Measurements from ENCODE around the gene SEPHS2. TPM values are rescaled to one million over a fixed set of nuclear protein-coding genes. Genes with fewer than 3 reads are reported as not detected.
"Not testable (repeated sequence)": the region's sequence is repeated elsewhere in the genome, so short reads cannot be mapped to it uniquely, and the experiment has no call there.

The SEPHS2 gene
- total and polyA plus RNA-seq, 5 donors = 29.4 to 41.1 (median 36.3) TPM

DNA sequence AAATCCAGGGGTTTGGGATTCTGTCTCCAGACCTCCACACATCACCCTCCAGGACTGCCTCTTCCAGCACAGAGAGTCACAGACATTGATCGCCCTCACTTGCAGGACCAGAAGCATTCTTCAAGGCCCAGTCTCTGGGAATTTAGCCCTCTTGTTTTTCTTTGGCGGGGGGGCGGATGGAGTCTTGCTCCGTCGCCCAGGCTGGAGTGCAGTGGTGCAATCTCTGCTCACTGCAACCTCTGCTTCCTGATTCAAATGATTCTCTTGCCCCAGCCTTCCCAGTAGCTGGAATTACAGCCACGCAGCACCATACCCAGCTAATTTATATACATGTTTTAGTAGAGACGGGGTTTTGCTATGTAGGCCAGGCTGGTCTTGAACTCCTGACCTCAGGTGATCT lies 18.4 kb upstream of the SEPHS2 start:
- Histone ChIP-seq H3K27me3 (ENCODE audit: control insufficient read depth, insufficient read depth) (no peaks in the 10 kb centered on the region), H3K9me3 (ENCODE audit: control insufficient read depth, low read length) (no peaks in the 10 kb centered on the region), H3K4me3 (ENCODE audit: low read length) (no peak overlapping the region), H3K4me1 (ENCODE audit: control insufficient read depth, insufficient read depth, low read length) (no peaks in the 10 kb centered on the region), H3K27ac (ENCODE audit: low read length) (no peak overlapping the region)
- 92% methylated on average over 7 of the region's 7 CpGs for WGBS
- DNase-seq (no peak), ATAC-seq (no peak)
- intact Hi-C loops (cut with DNase I) = no loop called here

DNA sequence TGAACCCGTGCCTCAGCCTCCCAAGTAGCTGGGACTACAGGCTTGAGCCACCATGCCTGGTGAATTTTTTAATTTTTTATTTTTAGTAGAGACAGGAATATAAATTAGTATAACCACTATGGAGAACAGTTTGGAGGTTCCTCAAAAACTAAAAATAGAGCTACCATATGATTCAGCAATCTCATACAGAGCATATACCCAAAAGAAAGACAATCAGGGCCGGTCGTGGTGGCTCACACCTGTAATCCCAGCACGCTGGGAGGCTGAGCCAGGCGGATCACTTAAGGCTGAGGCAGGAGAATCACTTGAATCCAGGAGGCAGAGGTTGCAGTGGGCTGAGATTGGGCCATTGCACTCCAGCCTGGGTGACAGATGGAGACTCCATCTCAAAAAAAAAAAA lies 15.8 kb upstream of the SEPHS2 start:
- H3K4me1 ChIP-seq (ENCODE audit: control insufficient read depth, insufficient read depth, low read length); H3K27ac ChIP-seq (ENCODE audit: low read length); H3K27me3 ChIP-seq (ENCODE audit: control insufficient read depth, insufficient read depth); DNase-seq; H3K4me3 ChIP-seq (ENCODE audit: low read length); ATAC-seq; intact Hi-C loops (cut with DNase I); H3K9me3 ChIP-seq (ENCODE audit: control insufficient read depth, low read length): not testable (repeated sequence)
- 80% methylated on average over 5 of the region's 5 CpGs for WGBS

DNA sequence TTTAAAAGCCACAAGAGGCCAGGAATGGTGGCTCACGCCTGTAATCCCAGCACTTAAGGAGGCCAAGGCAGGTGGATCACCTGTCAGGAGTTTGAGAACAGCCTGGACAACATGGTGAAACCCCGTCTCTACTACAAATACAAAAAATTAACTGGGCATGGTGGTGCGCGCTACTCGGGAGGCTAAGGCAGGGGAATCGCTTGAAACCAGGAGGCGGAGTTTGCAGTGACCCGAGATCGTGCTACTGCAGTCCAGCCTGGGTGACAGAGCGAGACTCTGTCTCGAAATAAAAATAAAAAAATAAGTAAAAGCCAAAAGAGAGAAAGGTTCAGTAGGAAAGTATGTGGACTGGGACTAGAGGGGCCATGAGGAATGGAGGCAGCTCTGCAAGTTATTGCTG lies 13.8 kb upstream of the SEPHS2 start:
- intact Hi-C loops (cut with DNase I) = no loop called here
- no peak overlapping the region for H3K27ac ChIP-seq (ENCODE audit: low read length)
- no peaks in the 10 kb centered on the region for H3K9me3 ChIP-seq (ENCODE audit: control insufficient read depth, low read length)
- no peaks in the 10 kb centered on the region for H3K27me3 ChIP-seq (ENCODE audit: control insufficient read depth, insufficient read depth)
- 84% methylated on average over 11 of the region's 11 CpGs for WGBS
- DNase-seq (peak in 1 of 3 donors; percentile 28), ATAC-seq (no peak)
- no peak overlapping the region for H3K4me3 ChIP-seq (ENCODE audit: low read length)
- no peaks in the 10 kb centered on the region for H3K4me1 ChIP-seq (ENCODE audit: control insufficient read depth, insufficient read depth, low read length)

- DNase-seq = peak in 2 of 3 donors; percentile 65 to 74
- Histone ChIP-seq H3K27ac (ENCODE audit: low read length) (no peak overlapping the region), H3K4me1 (ENCODE audit: control insufficient read depth, insufficient read depth, low read length) (no peaks in the 10 kb centered on the region), H3K9me3 (ENCODE audit: control insufficient read depth, low read length) (no peaks in the 10 kb centered on the region), H3K4me3 (ENCODE audit: low read length) (no peak overlapping the region), H3K27me3 (ENCODE audit: control insufficient read depth, insufficient read depth) (no peaks in the 10 kb centered on the region)
- WGBS = 73% methylated on average over 22 of the region's 22 CpGs
- intact Hi-C loops (cut with DNase I) = no loop called here
- ATAC-seq = peak; percentile 56 to 59
These were observed 13.1 kb upstream of the SEPHS2 start for GRCh38 chr16:30458561-30459394.

DNA sequence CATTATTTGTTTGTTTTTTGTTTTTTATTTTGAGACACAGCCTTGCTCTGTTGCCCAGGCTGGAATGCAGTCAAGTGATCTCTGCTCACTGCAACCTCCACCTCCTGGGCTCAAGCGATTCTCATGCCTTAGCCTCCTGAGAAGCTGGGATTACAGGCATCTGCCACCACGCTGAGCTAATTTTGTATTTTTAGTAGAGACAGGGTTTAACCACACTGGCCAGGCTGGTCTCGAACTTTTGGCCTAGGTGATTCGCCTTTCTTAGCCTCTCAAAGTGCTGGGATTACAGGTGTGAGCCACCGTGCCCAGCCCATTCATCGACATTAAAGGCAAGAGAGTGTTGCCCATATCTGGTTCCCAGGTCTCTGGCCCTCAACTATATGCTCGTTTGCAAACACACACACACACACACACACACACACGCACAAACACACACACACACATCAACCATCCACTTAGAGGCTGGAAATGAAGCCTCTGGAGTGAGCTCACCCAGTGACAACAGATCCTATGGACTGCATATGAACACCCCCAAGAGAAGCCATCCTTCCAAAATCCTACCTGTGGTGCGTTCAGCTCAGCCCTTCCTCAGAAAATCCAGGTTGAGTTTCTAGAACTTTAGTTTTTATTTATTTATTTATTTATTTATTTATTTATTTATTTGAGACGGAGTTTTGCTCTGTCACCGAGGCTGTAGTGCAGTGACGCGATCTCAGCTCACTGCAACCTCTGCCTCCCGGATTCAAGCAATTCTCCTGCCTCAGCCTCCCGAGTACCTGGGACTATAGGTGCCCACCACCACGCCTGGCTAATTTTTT lies 12.3 kb upstream of the SEPHS2 start:
- Histone ChIP-seq H3K9me3 (ENCODE audit: control insufficient read depth, low read length) (no peaks in the 10 kb centered on the region), H3K4me3 (ENCODE audit: low read length) (no peak overlapping the region), H3K27ac (ENCODE audit: low read length) (no peak overlapping the region), H3K27me3 (ENCODE audit: control insufficient read depth, insufficient read depth) (no peaks in the 10 kb centered on the region), H3K4me1 (ENCODE audit: control insufficient read depth, insufficient read depth, low read length) (no peaks in the 10 kb centered on the region)
- ATAC-seq (no peak), DNase-seq (no peak)
- WGBS = 89% methylated on average over 16 of the region's 16 CpGs
- intact Hi-C loops (cut with DNase I) = no loop called here

DNA sequence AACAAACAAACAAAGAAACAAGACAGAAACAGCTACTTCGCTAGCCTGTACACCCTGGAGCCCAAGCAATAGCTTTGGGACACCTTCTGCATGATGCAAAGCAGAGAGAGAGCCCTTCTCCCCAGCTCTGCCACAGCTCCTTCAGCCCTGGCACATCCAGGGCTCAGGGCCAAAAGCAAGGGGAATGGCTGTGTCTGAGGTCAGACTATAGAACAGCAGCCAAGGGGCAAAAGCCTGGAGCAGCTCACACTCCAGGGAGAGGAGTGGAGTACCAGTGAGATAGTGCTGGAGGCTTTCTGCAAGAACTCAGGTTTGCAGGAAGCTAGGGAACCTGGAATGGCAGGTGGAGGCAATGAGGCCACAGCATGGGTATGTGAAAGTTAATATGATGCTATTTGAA lies 11.6 kb upstream of the SEPHS2 start:
- WGBS = 92% methylated on average over 1 of the region's 1 CpG
- no peaks in the 10 kb centered on the region for H3K27me3 ChIP-seq (ENCODE audit: control insufficient read depth, insufficient read depth)
- no peak overlapping the region for H3K27ac ChIP-seq (ENCODE audit: low read length)
- peak in 1 of 3 donors; percentile 40 for DNase-seq
- peak; percentile 66 to 67 for ATAC-seq
- intact Hi-C loops (cut with DNase I) = no loop called here
- H3K4me1 ChIP-seq (ENCODE audit: control insufficient read depth, insufficient read depth, low read length) = no peaks in the 10 kb centered on the region
- H3K9me3 ChIP-seq (ENCODE audit: control insufficient read depth, low read length) = no peaks in the 10 kb centered on the region
- no peak overlapping the region for H3K4me3 ChIP-seq (ENCODE audit: low read length)

DNA sequence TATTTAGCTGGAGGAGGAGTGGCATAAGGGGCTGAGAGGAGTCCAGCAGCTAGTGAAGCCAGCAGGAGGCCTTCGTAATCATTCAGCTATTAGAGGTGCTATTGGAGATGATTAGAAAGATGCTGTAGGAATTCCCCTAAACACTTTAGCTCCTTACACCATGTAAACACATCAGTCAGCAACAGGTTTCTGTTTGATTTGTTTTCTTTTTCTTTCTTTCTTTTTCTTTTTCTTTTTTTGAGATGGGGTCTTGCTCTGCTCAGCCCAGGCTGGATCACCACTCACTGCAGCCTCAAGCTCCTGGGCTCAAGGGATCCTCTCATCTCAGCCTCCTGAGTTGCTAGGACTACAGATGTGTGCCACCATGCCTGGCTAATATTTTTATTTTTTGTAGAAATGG lies 10.6 kb upstream of the SEPHS2 start:
- no peak for DNase-seq
- no peaks in the 10 kb centered on the region for H3K27me3 ChIP-seq (ENCODE audit: control insufficient read depth, insufficient read depth)
- no peaks in the 10 kb centered on the region for H3K9me3 ChIP-seq (ENCODE audit: control insufficient read depth, low read length)
- 87% methylated on average over 1 of the region's 1 CpG for WGBS
- H3K4me3 ChIP-seq (ENCODE audit: low read length) = no peak overlapping the region
- ATAC-seq = no peak
- no peaks in the 10 kb centered on the region for H3K4me1 ChIP-seq (ENCODE audit: control insufficient read depth, insufficient read depth, low read length)
- H3K27ac ChIP-seq (ENCODE audit: low read length) = no peak overlapping the region
- intact Hi-C loops (cut with DNase I) = no loop called here

GRCh38 chr16:30452709-30453580 lies 7.3 kb upstream of the SEPHS2 start:
- intact Hi-C loops (cut with DNase I); ATAC-seq: not testable (repeated sequence)
- WGBS = 66% methylated on average over 20 of the region's 20 CpGs

DNA sequence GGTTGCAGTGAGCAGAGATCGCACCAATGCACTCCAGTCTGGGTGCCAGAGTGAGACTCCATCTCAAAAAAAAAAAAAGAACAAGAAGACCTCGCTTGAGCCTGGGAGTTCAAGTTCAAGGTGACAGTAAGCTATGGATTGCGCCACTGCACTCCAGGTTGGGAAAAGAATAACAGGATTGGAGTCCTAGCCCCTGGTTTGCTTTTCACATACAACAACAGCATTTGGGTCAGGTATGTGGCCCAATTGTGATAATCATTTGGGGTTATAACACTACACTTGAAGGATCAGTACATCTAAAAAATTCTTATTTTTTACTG lies 3.4 kb upstream of the SEPHS2 start:
- WGBS = 93% methylated on average over 3 of the region's 3 CpGs
- Histone ChIP-seq H3K4me1 (ENCODE audit: control insufficient read depth, insufficient read depth, low read length) (peaks cover 2% of the 10 kb centered on the region), H3K27me3 (ENCODE audit: control insufficient read depth, insufficient read depth) (no peaks in the 10 kb centered on the region), H3K4me3 (ENCODE audit: low read length) (no peak overlapping the region), H3K27ac (ENCODE audit: low read length) (no peak overlapping the region), H3K9me3 (ENCODE audit: control insufficient read depth, low read length) (no peaks in the 10 kb centered on the region)
- intact Hi-C loops (cut with DNase I) = loop anchor here (10.0 kb wide), 4 partner anchors 76 to 166 kb away; partner anchors contain the start of genes ZNF689 (in 1 of the 4), ZNF747 (in 1 of the 4) and ZNF768 (in 1 of the 4)
- ATAC-seq (no peak), DNase-seq (no peak)

More at GRCh38 chr16:30452709-30453580, 7.3 kb upstream of the SEPHS2 start:
- not testable (repeated sequence) for DNase-seq; H3K4me3 ChIP-seq (ENCODE audit: low read length); H3K27ac ChIP-seq (ENCODE audit: low read length); H3K9me3 ChIP-seq (ENCODE audit: control insufficient read depth, low read length); H3K4me1 ChIP-seq (ENCODE audit: control insufficient read depth, insufficient read depth, low read length); H3K27me3 ChIP-seq (ENCODE audit: control insufficient read depth, insufficient read depth)

DNA sequence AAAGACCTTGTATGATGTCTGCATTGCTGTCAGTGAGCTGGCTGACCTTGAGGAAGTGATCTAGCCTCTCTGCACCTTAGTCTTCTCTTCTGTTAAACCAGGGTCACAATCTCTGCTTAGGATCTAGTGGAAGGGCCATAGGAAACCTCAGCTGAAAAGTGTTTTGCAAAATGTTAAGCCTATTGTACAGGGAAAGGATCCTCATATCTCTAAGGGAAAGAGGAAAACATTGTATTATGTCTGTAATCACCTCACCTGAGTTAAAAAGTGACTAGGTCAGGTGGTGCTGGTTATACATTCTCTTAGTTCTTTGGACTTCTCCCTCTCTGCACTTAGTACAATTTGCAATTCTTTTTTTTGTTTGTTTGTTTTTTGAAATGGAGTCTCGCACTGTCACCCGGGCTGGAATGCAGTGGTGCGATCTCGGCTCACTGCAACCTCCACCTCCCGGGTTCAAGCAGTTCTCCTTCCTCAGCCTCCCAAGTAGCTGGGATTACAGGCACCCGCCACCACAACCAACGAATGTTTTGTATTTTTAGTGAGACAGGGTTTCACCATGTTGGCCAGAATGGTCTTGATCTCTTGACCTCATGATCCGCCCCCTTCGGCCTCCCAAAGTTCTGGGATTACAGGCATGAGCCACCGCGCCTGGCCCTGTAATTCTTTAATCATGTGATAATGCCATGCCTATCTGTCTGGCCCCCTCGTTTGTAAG lies 2.0 kb upstream of the SEPHS2 start:
- H3K27ac ChIP-seq (ENCODE audit: low read length) = no peak overlapping the region
- H3K27me3 ChIP-seq (ENCODE audit: control insufficient read depth, insufficient read depth) = no peaks in the 10 kb centered on the region
- intact Hi-C loops (cut with DNase I) = loop anchor here (10.0 kb wide), 4 partner anchors 77 to 167 kb away; partner anchors contain the start of genes ZNF689 (in 1 of the 4), ZNF747 (in 1 of the 4) and ZNF768 (in 1 of the 4)
- H3K9me3 ChIP-seq (ENCODE audit: control insufficient read depth, low read length) = no peaks in the 10 kb centered on the region
- peaks cover 2% of the 10 kb centered on the region for H3K4me1 ChIP-seq (ENCODE audit: control insufficient read depth, insufficient read depth, low read length)
- DNase-seq (peak in 1 of 3 donors; percentile 22), ATAC-seq (no peak)
- 83% methylated on average over 12 of the region's 12 CpGs for WGBS
- H3K4me3 ChIP-seq (ENCODE audit: low read length) = no peak overlapping the region
